ENCODE data around the gene ZIC1.

DNA sequence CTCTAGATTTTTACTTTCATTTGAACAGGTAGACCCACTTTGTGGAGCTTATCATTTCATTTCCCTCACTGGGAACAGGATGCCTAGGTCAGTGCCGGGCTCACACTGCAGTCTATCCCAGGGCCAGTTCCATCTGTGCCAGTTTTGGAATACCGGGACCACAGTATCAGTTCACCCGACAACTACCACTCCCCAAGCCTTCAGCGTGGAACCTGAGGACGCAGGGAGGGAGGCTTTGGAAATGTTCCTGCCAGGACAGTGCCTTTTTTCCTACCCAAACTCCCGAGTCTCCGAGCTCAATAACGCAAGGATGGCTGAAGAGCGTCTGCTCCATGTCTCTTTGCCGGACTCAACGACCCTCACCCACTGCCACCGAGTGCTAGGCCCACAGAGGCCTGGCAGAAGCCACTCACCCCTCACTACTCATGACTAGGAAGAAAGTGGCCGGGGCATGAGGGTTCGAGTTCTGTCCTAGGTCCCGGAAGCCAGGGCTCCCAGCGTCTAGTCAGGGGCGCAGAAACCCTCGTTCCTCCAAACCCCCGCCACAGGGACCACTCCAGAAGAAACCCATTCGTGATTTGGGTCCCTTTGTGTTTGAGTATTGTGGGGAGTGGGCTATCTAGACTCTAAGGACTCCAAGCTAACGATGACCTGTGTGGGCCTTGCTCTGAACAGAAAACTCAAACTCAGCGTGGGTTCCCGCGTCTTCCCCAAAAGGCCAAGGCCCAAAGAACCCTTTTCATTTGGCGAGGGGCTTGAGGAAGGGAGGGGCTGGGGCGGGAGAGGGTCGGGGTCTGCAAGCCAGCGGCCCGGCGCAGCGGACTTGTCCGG lies 11.4 kb downstream of the ZIC1 start:
- TF ChIP-seq CTCF (IDR thresholded peaks at IDR 0.05) (no peak), POLR2A (IDR thresholded peaks at IDR 0.05) (no peak)
